Measurements from ENCODE around the gene MASTL.
"Not testable (repeated sequence)": the region's sequence is repeated elsewhere in the genome, so short reads cannot be mapped to it uniquely, and the experiment has no call there.

MASTL gene

GRCh38 chr10:27155066-27155754, at the start of gene MASTL:
TSS of gene MASTL (plus strand) at chr10:27155352. CDS start at chr10:27155427, 75 bp downstream.
- Mint-ChIP-seq H3K4me1 (peaks cover 53% of the 10 kb centered on the region), H3K4me3 (peak within 1 kb of the TSS; percentile 98), H3K36me3 (ENCODE audit: insufficient read depth) (peaks cover 50% of the 10 kb centered on the region), H3K9me3 (no peaks in the 10 kb centered on the region), H3K27me3 (no peaks in the 10 kb centered on the region), H3K27ac (ENCODE audit: low read depth) (peak within 1 kb of the TSS; percentile 100)
- ATAC-seq (replicated peaks; ENCODE audit: extremely low read depth, poor library complexity, severe bottlenecking) (peak; percentile 87), DNase-seq (ENCODE audit: low spot score in 2 of 2) (peak; percentile 93 to 94)

- ATAC-seq (replicated peaks; ENCODE audit: extremely low read depth, poor library complexity, severe bottlenecking) (no peak), DNase-seq (ENCODE audit: low spot score in 2 of 2) (no peak)
- H3K4me3 Mint-ChIP-seq: no peak overlapping the region
- H3K4me1 Mint-ChIP-seq: peaks cover 11% of the 10 kb centered on the region
- H3K9me3 Mint-ChIP-seq: no peaks in the 10 kb centered on the region
- no peaks in the 10 kb centered on the region for H3K27me3 Mint-ChIP-seq
- H3K27ac Mint-ChIP-seq (ENCODE audit: low read depth): no peak overlapping the region
- H3K36me3 Mint-ChIP-seq (ENCODE audit: insufficient read depth): peaks cover 28% of the 10 kb centered on the region
Measured at GRCh38 chr10:27108165-27108564, 47.0 kb upstream of the MASTL start.

- peaks cover 18% of the 10 kb centered on the region for H3K4me1 Mint-ChIP-seq
- DNase-seq (ENCODE audit: low spot score in 2 of 2): no peak
- H3K4me3 Mint-ChIP-seq: no peak overlapping the region
- no peaks in the 10 kb centered on the region for H3K9me3 Mint-ChIP-seq
- H3K36me3 Mint-ChIP-seq (ENCODE audit: insufficient read depth): peaks cover 57% of the 10 kb centered on the region
- no peak overlapping the region for H3K27ac Mint-ChIP-seq (ENCODE audit: low read depth)
- no peaks in the 10 kb centered on the region for H3K27me3 Mint-ChIP-seq
- ATAC-seq (replicated peaks; ENCODE audit: extremely low read depth, poor library complexity, severe bottlenecking): no peak
Measured at GRCh38 chr10:27134371-27134770, 20.8 kb upstream of the MASTL start.

- Mint-ChIP-seq H3K36me3 (ENCODE audit: insufficient read depth) (peaks cover 56% of the 10 kb centered on the region), H3K9me3 (no peaks in the 10 kb centered on the region), H3K27ac (ENCODE audit: low read depth) (no peak overlapping the region), H3K4me1 (peaks cover 7% of the 10 kb centered on the region), H3K4me3 (no peak overlapping the region), H3K27me3 (no peaks in the 10 kb centered on the region)
- ATAC-seq (replicated peaks; ENCODE audit: extremely low read depth, poor library complexity, severe bottlenecking) (no peak), DNase-seq (ENCODE audit: low spot score in 2 of 2) (no peak)
Measured at GRCh38 chr10:27138277-27138676, 16.9 kb upstream of the MASTL start.

- Mint-ChIP-seq H3K27ac (ENCODE audit: low read depth) (no peak overlapping the region), H3K9me3 (no peaks in the 10 kb centered on the region), H3K36me3 (ENCODE audit: insufficient read depth) (peaks cover 72% of the 10 kb centered on the region), H3K27me3 (no peaks in the 10 kb centered on the region), H3K4me1 (peaks cover 11% of the 10 kb centered on the region), H3K4me3 (no peak overlapping the region)
- DNase-seq (ENCODE audit: low spot score in 2 of 2): no peak
- no peak for ATAC-seq (replicated peaks; ENCODE audit: extremely low read depth, poor library complexity, severe bottlenecking)
Measured at GRCh38 chr10:27143686-27144085, 11.5 kb upstream of the MASTL start.

- H3K36me3 Mint-ChIP-seq (ENCODE audit: insufficient read depth): peaks cover 69% of the 10 kb centered on the region
- DNase-seq (ENCODE audit: low spot score in 2 of 2): no peak
- ATAC-seq (replicated peaks; ENCODE audit: extremely low read depth, poor library complexity, severe bottlenecking): no peak
- H3K9me3 Mint-ChIP-seq: no peaks in the 10 kb centered on the region
- no peak overlapping the region for H3K27ac Mint-ChIP-seq (ENCODE audit: low read depth)
- H3K4me3 Mint-ChIP-seq: no peak overlapping the region
- H3K4me1 Mint-ChIP-seq: peaks cover 17% of the 10 kb centered on the region
- no peaks in the 10 kb centered on the region for H3K27me3 Mint-ChIP-seq
Measured at GRCh38 chr10:27145937-27146336, 9.2 kb upstream of the MASTL start.

GRCh38 chr10:27147701-27148100, 7.5 kb upstream of the MASTL start:
- Mint-ChIP-seq H3K27ac (ENCODE audit: low read depth) (no peak overlapping the region), H3K9me3 (no peaks in the 10 kb centered on the region), H3K27me3 (no peaks in the 10 kb centered on the region), H3K4me1 (peaks cover 29% of the 10 kb centered on the region), H3K4me3 (no peak overlapping the region), H3K36me3 (ENCODE audit: insufficient read depth) (peaks cover 65% of the 10 kb centered on the region)
- no peak for ATAC-seq (replicated peaks; ENCODE audit: extremely low read depth, poor library complexity, severe bottlenecking)
- no peak for DNase-seq (ENCODE audit: low spot score in 2 of 2)

GRCh38 chr10:27150261-27150660, 4.9 kb upstream of the MASTL start:
- Mint-ChIP-seq H3K4me3 (no peak overlapping the region), H3K9me3 (no peaks in the 10 kb centered on the region), H3K27ac (ENCODE audit: low read depth) (no peak overlapping the region), H3K27me3 (no peaks in the 10 kb centered on the region), H3K36me3 (ENCODE audit: insufficient read depth) (peaks cover 57% of the 10 kb centered on the region), H3K4me1 (peaks cover 45% of the 10 kb centered on the region)
- no peak for ATAC-seq (replicated peaks; ENCODE audit: extremely low read depth, poor library complexity, severe bottlenecking)
- DNase-seq (ENCODE audit: low spot score in 2 of 2): no peak

- Mint-ChIP-seq H3K27me3 (no peaks in the 10 kb centered on the region), H3K4me3 (peak overlapping the region; percentile 98), H3K27ac (ENCODE audit: low read depth) (peak overlapping the region; percentile 100), H3K4me1 (peaks cover 52% of the 10 kb centered on the region), H3K9me3 (no peaks in the 10 kb centered on the region), H3K36me3 (ENCODE audit: insufficient read depth) (peaks cover 57% of the 10 kb centered on the region)
- no peak for DNase-seq (ENCODE audit: low spot score in 2 of 2)
- ATAC-seq (replicated peaks; ENCODE audit: extremely low read depth, poor library complexity, severe bottlenecking): no peak
Measured at GRCh38 chr10:27152687-27153086, 2.5 kb upstream of the MASTL start.

GRCh38 chr10:27153329-27153728, 1.8 kb upstream of the MASTL start:
- H3K27ac Mint-ChIP-seq (ENCODE audit: low read depth): peak overlapping the region; percentile 100
- peak overlapping the region; percentile 98 for H3K4me3 Mint-ChIP-seq
- no peaks in the 10 kb centered on the region for H3K27me3 Mint-ChIP-seq
- DNase-seq (ENCODE audit: low spot score in 2 of 2) (no peak), ATAC-seq (replicated peaks; ENCODE audit: extremely low read depth, poor library complexity, severe bottlenecking) (no peak)
- peaks cover 53% of the 10 kb centered on the region for H3K36me3 Mint-ChIP-seq (ENCODE audit: insufficient read depth)
- no peaks in the 10 kb centered on the region for H3K9me3 Mint-ChIP-seq
- H3K4me1 Mint-ChIP-seq: peaks cover 55% of the 10 kb centered on the region

- peaks cover 52% of the 10 kb centered on the region for H3K36me3 Mint-ChIP-seq (ENCODE audit: insufficient read depth)
- H3K27ac Mint-ChIP-seq (ENCODE audit: low read depth): peak overlapping the region; percentile 100
- peaks cover 55% of the 10 kb centered on the region for H3K4me1 Mint-ChIP-seq
- H3K4me3 Mint-ChIP-seq: peak overlapping the region; percentile 98
- H3K27me3 Mint-ChIP-seq: no peaks in the 10 kb centered on the region
- no peak for DNase-seq (ENCODE audit: low spot score in 2 of 2)
- ATAC-seq (replicated peaks; ENCODE audit: extremely low read depth, poor library complexity, severe bottlenecking): no peak
- no peaks in the 10 kb centered on the region for H3K9me3 Mint-ChIP-seq
Measured at GRCh38 chr10:27153845-27154193, 1.3 kb upstream of the MASTL start.

- H3K9me3 Mint-ChIP-seq; ATAC-seq (replicated peaks; ENCODE audit: extremely low read depth, poor library complexity, severe bottlenecking); DNase-seq (ENCODE audit: low spot score in 2 of 2); H3K27me3 Mint-ChIP-seq: not testable (repeated sequence)
- H3K27ac Mint-ChIP-seq (ENCODE audit: low read depth): peak overlapping the region; percentile 100
- H3K4me1 Mint-ChIP-seq: peaks cover 44% of the 10 kb centered on the region
- peaks cover 55% of the 10 kb centered on the region for H3K36me3 Mint-ChIP-seq (ENCODE audit: insufficient read depth)
- peak overlapping the region; percentile 98 for H3K4me3 Mint-ChIP-seq
Measured at GRCh38 chr10:27156566-27156965, 1.4 kb downstream of the MASTL start.

- DNase-seq (ENCODE audit: low spot score in 2 of 2) (no peak), ATAC-seq (replicated peaks; ENCODE audit: extremely low read depth, poor library complexity, severe bottlenecking) (no peak)
- peaks cover 42% of the 10 kb centered on the region for H3K4me1 Mint-ChIP-seq
- peak overlapping the region; percentile 100 for H3K27ac Mint-ChIP-seq (ENCODE audit: low read depth)
- H3K27me3 Mint-ChIP-seq: no peaks in the 10 kb centered on the region
- peaks cover 57% of the 10 kb centered on the region for H3K36me3 Mint-ChIP-seq (ENCODE audit: insufficient read depth)
- H3K4me3 Mint-ChIP-seq: peak overlapping the region; percentile 98
- no peaks in the 10 kb centered on the region for H3K9me3 Mint-ChIP-seq
Measured at GRCh38 chr10:27157150-27157549, 2.0 kb downstream of the MASTL start.
